Activated gamma-delta T cell (primary cell): ENCODE data around the gene AATF.

Experiments used
- DNase-seq: peaks from one replicate; lab custom pipeline; 2025; lab: John Stamatoyannopoulos, UW
- total RNA-seq, 2 donors: gene quantifications; one replicate each; lab custom pipeline; 2026; lab: John Stamatoyannopoulos, UW

The AATF gene, protein sequence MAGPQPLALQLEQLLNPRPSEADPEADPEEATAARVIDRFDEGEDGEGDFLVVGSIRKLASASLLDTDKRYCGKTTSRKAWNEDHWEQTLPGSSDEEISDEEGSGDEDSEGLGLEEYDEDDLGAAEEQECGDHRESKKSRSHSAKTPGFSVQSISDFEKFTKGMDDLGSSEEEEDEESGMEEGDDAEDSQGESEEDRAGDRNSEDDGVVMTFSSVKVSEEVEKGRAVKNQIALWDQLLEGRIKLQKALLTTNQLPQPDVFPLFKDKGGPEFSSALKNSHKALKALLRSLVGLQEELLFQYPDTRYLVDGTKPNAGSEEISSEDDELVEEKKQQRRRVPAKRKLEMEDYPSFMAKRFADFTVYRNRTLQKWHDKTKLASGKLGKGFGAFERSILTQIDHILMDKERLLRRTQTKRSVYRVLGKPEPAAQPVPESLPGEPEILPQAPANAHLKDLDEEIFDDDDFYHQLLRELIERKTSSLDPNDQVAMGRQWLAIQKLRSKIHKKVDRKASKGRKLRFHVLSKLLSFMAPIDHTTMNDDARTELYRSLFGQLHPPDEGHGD
- 77.7 to 91.5 reads per million in 2 donors for total RNA-seq

DNA sequence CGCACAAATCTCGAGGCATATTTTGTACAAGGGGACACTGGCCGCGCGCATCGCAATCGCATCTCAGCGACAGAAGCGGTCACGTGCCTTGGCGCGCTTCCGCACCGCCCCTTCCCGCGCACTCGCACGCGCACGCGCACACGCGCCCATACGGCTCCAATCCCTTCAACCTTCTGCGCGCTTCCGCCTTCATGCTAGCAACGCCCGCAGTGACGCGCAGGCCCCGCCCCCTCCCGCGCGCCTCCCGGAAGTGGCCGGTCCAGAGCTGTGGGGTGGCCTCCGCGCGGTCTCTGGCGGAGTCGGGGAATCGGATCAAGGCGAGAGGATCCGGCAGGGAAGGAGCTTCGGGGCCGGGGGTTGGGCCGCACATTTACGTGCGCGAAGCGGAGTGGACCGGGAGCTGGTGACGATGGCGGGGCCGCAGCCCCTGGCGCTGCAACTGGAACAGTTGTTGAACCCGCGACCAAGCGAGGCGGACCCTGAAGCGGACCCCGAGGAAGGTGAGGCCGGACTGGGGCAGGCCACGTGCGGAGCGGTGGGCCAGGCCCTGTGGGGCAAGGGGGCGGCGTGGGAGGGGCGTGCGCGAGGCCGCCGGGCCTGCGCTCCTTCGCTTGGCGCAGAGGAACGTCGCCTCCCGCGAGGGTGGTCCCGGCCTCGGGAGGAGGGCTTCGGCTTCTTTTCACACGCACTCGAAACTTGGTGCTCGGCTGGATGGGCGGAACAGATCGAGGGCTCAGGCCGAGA lies at the start of gene AATF:
Gene AATF, plus strand, starts transcription at position 238 of the 744 bp plus-strand sequence. Its CDS starts 172 bp downstream, at position 410.
- DNase-seq = peak; percentile 97

DNA sequence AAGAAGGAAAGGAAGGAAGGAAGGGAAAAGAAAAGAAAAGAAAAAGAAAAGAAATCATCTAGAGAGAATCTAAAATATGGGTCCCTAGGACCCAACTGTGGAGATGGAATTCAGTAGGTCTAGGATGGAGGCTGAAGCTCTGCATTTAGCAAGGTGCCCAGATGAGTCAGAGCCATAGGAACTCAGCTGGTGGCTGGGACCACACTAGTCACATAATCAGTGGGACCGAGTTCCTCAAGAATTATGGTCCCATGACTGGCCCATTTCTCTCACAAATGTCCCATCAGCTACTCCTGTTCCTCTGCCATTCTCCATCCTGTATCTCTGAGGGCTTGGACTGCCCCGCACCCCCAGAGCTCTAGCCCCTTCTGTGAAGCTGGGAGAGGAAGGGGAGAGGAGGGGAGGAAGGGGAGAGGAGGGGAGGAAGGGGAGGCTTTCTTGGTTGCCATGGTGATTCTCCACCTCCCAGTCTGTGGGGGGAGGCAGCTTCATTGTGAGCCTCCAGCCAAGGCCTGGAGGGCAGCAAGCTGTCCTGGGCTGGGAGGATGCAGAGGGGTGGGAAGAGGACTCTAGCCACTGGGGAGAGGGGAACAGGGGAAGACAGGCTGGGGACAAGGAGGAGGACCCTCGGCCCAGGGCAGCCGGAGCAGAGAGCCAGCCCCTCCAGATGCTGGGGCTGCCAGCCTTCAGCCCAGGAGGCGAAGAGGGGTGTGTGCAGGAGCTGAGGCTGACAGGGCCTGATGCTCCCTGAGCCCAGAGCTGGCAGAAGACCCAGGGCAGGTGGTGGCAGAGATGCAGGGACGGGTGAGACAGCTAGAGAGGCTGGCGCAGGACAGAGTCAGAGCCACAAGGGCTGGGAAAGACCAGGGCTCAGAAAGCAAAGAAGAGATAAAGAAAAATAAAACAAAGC lies 49.2 kb upstream of the AATF start:
- no peak for DNase-seq

DNA sequence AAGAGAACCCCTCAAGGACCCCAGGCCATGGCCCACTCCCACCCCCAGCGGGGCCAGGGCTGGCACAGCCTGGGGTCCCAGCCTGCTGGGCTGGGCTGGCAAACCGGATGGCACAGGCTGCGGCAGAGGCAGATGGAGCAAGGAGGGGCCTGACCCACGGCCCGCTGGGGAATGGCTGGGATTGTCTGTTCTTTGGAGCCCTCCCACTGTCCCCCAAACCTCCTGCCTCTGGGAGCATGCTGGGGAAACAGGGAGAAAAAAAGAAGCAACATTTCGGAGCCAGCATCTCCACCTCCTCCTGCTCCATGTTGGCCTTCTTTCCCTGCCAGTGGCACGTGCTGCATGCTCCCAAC lies 48.6 kb upstream of the AATF start:
- no peak for DNase-seq

DNA sequence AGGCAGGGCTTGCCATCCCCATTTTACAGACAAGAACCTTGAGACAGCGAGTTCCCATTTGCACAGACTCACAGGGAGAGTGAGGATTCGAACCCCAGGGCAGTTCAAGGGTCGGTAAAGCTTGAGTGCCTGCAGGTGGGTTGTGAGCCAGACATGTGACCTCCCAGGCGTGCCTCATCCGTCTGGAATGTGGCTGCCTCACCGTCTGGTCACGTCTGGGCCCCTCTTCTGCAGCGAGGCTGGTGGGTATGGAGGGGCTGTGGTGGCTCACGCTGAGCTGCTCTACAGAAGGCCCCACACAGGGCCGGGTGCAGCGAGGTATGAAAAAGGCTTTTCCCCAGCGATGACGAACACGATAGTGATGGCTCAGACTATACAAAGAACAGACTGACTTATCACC lies 47.2 kb upstream of the AATF start:
- no peak for DNase-seq

DNA sequence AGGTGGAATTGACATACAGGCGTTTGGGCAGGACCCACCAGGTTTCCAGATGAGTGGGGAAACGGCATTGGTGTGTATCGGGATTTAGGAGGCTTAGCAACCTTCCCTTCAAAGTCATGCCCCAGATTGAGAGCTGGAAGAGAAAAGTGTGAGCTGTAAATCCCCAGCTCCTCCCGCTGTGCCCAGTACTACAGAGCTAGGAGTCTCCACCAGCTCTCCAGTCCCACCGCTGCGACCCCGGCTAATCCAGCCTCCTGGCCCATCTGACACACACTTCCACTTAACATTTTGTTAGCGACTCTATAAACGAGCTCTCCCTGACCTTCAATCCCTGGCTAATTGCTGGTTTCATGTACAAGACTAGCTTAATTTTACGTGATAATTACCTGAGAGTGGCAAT lies 41.3 kb upstream of the AATF start:
- DNase-seq = no peak

DNA sequence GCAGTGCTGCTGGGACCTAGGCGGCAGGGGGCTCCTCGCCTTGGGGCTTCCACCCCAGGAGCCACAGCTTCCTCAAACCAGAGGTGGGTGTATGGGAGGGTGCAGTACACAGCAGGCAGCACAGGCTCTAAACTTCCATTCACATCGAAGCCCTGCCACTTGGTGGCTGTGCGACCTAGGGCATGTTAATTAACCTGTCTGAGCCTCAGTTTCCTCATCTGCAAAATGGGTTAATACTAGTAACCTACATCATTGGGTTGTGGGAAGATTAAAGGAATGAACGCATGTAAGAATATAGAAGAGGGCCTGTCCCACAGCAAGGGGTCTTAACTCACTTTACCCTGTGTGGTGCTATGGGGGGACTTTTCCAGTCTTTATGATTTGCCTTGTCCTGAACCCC lies 38.2 kb upstream of the AATF start:
- no peak for DNase-seq

DNA sequence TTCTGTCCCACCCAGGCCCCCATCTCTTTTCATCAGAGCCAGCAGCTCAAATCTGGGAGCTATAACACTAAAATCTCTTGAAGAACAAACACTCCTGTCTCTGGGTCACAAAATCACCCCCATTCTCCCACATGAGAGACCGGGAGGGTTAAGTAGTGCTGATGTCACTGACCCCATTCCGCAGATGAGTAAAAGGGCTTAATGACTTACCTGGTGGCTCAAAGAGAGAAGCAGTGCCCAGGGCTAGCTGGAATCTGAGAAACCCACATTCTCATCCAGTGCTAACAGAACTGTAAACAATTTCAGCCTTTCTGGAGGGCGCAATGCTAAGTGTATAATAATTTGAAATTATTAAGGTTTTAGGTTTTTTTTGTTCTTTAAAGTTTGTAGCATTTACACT lies 37.8 kb upstream of the AATF start:
- no peak for DNase-seq

DNA sequence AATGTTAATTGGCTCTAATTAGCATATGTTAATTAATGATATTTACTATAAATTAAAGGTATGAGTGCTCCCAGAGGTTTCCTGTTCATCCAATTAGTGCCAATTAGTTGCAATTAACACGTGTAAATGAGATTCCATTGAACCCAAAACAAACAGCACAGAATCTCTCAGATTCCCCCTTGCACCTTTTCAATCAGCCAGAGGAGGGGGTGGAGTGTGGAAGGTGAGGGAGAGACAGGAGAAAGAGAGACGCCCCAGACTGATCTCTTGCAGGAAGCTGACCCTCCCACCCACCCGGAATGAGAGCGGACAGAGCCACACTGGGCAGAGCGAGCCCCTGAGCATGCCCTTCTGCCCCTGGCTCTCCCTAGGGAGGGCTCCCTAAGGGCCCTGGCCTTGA lies 35.6 kb upstream of the AATF start:
- no peak for DNase-seq

DNA sequence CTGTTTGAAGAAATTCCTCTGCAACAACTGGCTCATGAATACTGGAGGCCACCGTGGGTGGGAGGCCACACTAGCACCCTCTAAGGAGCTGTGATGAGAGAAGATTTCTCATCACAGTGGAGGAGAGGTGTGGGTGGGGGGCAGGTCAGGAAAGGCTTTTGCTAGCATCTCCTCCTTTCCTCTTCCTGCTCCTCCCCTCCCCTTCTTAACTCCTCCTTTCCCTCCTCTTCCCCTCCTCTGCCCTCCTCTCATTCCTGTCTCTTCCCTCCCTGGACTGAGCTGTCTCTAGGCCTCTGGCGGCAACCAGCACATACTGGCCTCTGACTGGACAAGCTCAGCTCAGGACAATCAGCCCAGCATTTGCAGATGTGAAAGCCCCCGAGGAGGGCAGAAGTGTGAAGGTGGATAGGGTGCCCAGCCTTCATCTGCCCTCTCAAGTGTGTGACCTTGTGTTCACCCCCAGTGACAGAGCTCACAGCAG lies 30.5 kb upstream of the AATF start:
- no peak for DNase-seq

DNA sequence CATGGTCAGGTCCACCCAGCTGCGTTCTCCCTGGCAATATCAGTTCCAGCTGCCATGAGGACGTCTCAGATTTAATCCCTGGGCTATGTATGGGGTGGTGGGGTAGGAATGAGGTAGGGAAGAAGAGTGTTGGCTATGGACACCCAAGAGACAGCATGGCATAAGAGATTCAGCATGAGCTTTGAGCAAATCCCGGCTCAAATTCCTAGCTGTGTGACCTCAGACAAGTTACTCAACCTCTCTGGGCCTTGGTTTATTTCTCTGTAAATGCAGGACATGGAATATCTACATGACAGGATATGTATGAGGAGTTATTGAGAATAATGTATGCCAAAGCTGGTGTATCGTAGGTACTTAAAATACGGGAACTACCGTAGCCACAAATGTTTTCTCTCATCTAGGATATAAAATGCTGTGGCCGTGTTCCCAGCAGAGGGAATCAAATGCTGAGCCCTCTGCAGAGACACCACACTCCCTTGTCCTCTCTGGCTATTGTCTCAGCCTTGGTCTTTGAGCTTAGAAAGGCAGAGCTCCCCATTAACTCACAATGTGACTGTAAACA lies 29.3 kb upstream of the AATF start:
- no peak for DNase-seq

DNA sequence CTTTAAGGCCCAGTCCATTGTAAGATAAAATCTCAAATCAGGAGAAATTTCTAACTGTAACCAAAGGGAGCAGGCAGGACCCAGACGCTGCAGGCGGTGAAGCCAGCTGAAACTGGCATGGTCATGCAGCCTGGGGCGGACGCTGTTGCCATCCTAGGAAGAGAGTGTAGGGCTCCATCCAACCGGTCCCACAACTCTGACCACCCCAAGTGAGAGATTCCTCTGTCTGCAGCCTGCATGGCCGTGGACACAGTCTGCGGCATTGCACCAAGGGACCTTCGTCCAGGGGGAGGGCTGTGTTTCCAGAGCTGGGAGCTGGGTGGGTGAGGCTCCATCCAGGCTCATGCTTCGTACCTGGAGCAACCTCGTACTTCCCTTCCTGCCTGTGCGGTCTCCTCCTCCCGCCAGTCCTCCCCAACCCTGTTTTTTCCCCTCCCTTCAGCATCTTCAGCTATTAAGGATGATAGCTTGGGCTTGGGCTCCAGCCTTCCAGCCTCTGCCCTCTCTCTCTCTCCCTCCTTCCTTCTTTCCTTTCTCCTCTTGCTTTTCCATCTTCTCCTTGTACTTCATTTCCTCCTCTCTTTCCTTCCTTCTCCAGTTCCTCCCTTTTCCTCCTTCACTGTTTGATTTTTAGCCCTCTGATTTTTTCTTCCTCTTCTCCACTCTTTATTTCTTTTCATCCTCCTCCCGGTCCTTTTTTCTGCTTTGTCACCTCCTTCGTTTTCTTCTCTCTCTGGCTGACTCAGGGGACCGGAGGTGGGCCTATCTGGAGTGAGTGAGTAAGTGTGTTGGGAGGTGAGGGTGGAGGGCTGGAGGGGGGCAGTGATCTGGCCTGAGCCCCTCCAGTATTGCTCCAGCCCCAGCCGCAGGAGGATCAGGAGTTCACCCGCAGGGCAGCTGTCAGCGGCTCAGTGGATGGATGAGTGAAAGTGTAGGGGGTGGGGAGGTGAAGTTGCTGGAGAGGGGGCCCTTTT lies 28.4 kb upstream of the AATF start:
- DNase-seq = no peak

DNA sequence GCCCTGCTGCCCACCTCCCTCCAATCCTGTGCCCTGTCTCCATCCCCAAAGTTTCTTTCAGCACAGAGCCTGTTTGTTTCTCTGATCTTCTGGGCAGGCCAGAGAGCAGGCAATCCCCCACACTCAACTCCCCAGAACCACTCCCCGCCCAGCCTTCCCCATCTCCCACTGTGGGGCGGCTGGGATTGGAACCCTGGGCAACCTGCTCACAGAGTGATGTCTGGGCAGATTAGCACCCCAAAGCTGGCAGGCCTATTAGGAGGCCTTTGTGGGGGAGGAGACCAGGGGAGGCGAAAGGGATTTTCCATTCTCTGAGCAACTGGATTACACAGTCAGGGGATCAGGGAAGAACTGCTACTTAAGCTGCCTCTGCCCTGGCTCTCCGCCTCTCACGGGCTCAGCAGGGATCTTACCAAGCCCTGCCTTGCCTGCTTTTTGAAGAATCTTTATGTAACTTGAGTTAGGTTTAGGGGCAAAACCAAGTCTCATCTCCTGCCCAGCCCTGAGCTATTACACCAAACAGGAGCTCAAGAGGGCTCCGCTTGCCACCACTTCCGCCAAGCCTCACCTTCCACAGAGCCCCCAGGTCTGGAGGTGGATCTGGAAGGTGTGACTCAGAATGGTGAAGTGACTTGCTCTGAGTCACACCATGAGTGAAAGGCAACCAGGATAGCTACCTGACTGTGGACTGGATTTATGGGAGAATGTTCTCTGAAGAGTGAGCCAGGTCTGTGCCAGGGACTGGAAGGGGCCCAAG lies 27.5 kb upstream of the AATF start:
- DNase-seq = no peak

DNA sequence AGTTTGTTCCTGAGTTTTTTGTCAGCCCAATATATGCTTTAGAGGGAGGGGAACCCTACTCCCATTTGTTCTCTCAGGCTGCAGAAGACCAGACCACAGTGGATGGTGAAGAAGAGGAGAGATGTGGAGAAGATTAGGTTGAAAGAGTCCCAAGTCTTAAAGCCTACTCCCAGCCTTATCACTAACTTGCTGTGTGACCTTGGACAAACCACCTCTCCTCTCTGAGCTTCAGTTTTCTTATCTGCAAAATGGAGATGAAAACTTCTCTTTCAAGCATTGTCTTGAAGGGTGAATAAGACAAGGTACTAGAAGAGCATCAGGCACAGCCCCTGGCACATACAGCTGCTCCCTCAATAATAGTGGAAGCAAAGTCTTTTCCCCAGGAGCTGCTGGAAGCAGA lies 26.6 kb upstream of the AATF start:
- no peak for DNase-seq

DNA sequence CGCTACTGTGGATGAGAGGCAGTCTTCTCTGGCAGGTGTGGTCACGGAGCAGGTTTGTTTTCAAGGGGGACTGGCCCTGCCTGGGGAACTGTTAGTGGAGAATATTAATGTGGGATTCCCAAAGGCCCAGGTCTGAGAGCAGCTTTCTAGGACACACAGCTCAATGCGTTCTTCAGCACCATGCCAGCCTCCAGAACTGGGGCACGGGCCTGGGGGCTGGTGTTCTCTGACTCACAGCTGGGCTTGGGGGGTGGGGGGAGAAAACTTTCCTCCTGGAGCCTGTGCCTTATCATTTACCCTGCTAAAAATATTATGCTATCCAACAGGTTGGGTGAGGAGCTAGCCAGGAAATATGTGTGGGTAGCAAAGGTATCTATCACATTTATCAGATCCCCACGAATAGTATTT lies 24.9 kb upstream of the AATF start:
- no peak for DNase-seq

DNA sequence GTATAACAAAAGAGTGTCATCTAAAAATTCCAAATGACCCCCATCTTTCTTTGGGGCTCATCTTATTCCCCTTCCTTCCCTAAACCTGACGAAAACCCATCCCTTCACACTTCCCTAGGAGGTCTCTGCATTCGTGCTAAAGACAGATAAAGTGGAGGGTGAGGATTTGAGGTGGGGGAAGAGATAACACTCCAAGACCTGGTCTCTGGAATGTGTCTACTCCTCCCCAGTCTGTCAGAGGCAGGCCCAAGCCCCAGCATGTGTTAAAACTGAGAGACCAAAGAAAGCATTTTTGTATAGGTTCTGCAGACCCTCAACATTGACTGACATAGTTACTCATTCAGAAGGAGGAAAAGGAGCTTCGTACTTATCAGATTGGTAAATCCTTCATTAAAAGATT lies 22.5 kb upstream of the AATF start:
- no peak for DNase-seq

DNA sequence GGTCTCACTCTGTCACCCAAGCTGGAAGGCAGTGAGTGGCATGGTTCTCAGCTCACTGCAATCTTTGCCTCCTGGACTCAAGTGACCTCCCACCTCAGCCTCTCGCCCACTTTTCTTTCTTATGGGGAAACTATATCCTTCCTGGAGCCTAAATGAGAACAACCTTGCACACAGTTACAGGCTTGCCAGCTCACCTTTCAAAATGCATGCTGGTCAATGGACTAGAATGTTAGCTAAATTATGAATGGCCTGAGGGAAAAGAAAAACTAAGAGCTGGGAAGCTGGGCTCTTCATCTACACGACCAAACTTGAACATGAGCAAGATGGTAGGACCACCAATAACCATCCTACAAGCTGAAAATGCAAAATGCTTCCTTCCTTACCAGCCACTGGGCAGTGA lies 22.1 kb upstream of the AATF start:
- DNase-seq = no peak

DNA sequence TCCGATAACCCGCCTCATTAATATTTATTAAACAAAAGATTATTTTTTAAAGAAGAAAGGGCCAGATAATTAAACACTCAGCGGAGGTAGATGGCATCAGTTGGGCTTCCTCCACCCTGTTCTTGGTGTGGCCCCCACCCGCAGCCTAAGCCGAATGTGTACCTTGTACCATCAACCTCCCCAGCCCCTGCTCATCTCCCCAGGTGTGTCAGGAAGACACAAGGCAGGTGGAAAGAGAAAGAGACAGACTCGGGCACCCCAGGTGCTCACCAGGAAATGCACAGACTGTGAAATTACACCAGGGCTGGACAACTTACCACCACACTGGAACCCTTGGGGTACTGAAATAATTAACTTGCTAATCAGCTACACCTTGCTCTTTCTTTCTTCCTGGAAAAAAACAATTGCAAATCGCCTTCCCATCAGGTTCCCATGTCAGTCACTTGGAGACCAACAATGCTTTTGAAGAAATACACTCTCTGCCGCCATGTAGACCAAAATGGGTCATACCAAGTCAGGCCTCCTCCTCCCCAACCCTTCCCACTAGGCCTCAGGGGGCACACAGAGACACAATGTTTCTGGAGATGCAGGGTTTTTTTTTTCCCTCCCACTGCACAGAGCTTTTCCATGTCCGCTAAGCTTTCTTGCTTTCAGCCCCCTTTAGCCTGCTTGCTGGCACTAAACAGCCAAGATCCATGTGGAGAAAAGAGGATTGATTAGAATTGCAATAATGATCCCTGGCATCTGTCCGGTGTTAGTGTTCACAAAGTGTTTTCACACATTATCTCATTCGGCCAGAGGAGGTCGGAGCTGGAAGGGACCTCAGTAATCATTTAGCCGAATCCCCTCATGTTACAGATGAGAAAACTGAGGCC lies 20.0 kb upstream of the AATF start:
- DNase-seq = no peak

DNA sequence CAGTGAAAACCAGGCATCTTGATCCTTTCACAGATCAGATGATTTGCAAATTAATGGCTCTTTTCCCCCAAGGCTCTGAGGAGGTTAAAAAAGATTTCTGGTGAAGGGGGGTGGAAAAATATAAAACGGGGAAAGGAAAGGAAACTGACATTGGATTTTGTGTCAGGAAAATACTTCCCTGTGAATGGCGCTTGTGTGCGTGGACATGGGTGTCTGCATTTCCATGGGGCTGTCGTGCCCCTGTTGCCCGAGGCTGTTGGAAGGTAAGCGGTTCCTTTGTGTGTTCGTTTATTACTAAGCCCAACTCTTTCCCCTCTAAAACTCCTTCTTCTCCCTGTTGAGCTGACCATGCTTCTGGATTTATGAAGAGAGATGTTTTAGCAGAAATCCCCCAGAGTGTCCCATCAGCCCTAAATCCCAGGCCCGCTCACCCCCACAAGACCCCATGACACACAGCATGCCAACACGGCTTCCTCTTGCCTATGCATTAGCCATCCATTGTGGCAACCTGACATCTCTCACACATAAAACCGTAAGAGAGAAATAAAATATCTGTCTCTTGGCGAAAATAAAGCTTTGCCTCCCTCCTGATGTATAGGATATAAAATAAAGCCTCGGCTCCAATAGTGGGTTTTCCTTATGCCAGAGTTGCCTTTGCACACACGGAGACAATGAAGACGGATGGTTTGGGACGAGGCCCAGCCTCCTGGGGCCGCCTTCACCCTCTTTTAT lies 18.7 kb upstream of the AATF start:
- DNase-seq = no peak
